GM12892 (cell line): Measurements from ENCODE around the gene CNTN4.

Experiments
- POLR2A ChIP-seq: IDR thresholded peaks from 2 replicates; pipeline ENCODE4 v1.6.1; 2011; ENCODE audit warnings: low read depth, low read length, control low read depth
- POLR2AphosphoS5 ChIP-seq: IDR thresholded peaks from 2 replicates; pipeline ENCODE4 v1.6.1; 2011; ENCODE audit warnings: low read depth, low read length, control low read depth

- TF ChIP-seq POLR2AphosphoS5 = no peak
- no peak for TF ChIP-seq POLR2A
These were observed 764.5 kb downstream of the CNTN4 start for GRCh38 chr3:2863127-2863526.
